NCI-H1930 (cell line): ENCODE measurements around the gene PCIF1.

Source experiments
- DNase-seq, 2 experiments: peaks; one replicate each; lab custom pipeline; 2025; lab: John Stamatoyannopoulos, UW

PCIF1 gene

GRCh38 chr20:45904583-45905504, 29.6 kb upstream of the PCIF1 start:
- DNase-seq, result no peak

GRCh38 chr20:45905505-45906079, 28.9 kb upstream of the PCIF1 start:
- no peak for DNase-seq

DNA sequence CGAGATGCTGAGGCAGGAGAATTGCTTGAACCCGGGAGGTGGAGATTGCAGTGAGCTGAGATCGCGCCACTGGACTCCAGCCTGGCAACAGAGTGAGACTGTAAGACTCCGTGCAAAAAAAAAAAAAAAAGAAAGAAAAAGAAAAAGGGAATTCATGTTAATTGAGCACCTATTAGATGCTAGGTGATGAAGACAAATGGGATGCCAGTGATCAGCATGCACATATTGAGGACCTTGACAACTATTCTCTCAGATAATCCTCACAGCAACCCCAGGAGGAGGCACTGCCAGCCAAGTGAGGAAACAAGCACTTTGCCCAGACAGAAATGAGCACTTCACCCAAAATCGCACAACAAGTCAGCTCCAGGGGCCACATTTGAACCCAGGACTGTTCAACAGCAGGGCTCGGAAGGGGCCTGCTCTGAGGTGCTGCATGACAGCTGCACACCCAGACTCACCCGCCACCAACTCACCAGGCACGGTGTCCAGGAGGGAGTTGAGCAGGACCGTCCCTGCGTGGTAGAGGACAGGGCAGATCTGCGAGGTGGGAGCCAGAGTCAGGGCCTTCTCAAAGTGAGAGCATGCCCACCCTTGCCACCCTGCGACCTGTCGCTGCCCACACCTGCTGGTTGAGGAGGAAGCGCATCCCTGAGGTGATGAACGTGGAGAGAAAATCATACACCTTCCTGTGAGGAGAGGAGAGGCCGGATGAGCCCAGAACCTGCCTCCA, 27.1 kb upstream of the PCIF1 start:
- DNase-seq, result no peak

DNA sequence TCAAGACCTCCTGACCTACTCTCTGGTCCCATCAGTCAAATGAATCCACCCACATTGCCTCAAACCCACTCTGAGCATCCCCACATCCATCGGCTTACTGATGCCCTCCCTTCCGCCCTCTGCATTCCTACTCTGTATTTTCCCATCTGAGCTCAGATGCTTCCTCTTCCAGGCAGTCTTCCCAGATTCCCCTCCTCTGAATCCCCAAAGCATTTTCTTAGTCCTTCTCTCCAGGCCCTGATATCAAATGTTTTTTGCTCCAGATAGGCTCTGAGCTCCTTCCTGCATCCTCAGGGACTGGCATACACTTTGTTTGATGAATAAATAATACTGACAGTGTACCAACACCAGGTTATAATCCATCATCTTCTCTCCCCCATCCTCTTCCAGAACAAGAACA, 26.4 kb upstream of the PCIF1 start:
- no peak for DNase-seq

- no peak for DNase-seq
Measured at GRCh38 chr20:45909336-45909808, 25.1 kb upstream of the PCIF1 start.

GRCh38 chr20:45909817-45910669, 24.4 kb upstream of the PCIF1 start:
- DNase-seq, result no peak

DNA sequence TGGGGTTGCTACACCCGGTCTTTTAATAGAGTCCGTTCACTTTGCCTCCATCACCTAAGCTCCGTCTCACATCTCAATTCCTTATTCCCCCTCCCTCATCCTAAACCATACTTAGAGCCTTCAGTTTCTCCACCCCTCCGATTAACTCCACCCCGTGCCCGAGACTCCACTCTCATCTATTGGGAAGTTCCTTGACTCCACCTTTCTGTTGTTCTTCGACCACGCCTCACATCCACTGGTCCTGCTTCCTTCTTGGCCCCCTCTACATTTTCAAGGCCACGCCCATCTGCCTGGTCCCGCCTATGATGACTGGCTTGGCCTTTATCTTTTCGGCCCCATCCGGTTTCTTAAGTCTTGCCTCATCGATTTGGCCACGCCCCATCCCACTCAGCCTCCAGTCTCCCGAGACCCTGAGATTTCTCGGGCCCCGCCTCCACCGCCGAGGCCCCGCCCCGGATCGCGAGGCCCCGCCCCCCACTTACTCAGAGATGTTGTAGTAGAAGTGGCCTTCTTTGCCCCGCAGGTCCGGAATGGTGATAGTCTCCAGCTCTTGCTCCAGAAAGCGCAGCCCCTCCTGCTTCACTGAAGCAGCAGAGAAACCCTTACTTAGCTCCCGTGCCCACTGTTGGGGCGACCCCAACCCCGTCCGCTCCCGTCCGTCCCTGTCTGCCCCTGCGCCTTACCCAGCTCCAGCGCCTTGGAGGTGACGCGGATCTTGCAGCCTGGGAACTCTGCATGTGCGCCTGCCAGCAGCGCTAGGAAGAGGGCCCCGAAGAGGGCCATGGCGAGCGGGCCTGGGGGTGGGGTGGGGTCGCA, 23.6 kb upstream of the PCIF1 start:
- DNase-seq, result peak; percentile 89 to 90

DNA sequence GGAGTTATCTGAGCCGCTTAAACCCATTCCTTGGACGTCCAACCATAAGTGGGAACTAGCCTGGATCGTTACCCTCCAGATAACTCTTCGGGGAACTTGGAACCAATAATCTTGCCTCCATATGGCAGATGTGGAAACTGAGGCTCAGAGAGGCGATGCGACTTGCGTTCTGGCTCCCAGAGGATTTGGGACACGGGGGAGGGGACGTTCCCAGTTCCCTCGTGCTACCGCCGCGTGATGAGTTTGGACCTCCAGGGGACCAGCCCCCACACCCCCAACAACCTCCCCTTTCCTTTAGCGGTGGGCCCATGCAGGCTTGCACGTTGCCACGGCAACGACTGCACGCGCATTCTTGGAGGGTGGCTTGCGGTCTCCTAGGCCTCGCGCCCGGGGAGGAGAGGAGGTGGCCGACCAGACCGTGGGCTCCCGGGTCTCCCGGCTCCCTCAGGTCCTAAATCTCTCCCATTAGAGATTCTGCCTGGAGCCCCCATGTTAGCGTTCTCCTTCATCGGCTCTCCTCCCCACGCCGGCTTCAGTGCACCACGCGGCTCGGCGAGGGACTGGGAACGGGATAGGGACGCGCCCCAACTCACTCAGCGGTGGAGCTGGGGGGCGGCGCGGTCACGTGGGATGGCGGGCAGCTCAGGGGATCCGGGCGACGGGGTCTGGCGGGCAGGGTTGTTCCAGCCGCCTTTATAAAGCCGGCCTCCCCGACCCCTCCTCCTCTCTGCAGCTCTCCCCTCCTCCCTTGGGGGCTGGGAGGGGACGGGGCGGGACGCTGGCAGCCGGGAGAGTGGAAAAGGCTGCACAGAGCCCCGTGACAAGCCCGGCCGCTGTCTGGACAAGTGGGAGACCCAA, 22.8 kb upstream of the PCIF1 start, which contains the start of gene PLTP:
TSS of gene PLTP (minus strand) at position 670 of the 858 bp plus-strand sequence. CDS start 703 bp downstream, outside the sequence.
- DNase-seq, result no peak

DNA sequence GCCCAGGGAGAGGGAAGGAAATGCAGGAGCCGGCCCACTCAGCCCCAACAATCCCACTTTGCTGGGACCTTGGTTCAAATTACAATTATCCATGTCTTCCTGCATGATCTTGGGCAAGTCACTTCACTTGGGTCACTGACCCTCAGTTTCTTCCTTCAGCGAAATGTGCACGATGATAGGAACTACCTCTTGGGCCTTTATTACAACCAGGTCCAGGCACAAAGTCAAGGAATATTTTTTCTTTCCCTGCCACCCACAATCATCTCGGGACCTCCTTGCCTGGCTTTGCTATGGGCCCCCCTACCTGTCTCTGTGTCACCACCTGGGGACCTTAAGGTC, 22.2 kb upstream of the PCIF1 start:
- DNase-seq, result no peak

- DNase-seq, result no peak
Measured at GRCh38 chr20:45913116-45913515, 21.4 kb upstream of the PCIF1 start.

DNA sequence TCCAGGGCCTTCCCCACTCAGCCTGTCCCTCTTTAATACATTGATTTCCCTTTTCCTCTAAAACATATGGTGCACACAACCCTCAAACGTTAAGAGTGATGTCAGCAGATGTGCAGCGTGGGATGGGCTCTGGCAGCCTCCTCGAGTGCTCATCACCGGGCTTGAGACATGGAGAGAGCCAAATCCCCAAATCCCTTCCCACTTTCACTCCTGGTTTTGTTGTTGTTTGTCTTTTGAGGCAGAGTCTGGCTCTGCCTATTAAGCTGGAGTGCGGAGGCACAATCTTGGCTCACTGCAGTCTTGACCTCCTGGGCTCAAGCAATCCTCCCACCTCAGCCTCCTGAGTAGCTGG, 16.7 kb upstream of the PCIF1 start:
- no peak for DNase-seq

- no peak for DNase-seq
Measured at GRCh38 chr20:45918182-45918737, 16.2 kb upstream of the PCIF1 start.

- DNase-seq, result no peak
Measured at GRCh38 chr20:45918779-45919537, 15.5 kb upstream of the PCIF1 start.

- no peak for DNase-seq
Measured at GRCh38 chr20:45919542-45920399, 14.7 kb upstream of the PCIF1 start.

DNA sequence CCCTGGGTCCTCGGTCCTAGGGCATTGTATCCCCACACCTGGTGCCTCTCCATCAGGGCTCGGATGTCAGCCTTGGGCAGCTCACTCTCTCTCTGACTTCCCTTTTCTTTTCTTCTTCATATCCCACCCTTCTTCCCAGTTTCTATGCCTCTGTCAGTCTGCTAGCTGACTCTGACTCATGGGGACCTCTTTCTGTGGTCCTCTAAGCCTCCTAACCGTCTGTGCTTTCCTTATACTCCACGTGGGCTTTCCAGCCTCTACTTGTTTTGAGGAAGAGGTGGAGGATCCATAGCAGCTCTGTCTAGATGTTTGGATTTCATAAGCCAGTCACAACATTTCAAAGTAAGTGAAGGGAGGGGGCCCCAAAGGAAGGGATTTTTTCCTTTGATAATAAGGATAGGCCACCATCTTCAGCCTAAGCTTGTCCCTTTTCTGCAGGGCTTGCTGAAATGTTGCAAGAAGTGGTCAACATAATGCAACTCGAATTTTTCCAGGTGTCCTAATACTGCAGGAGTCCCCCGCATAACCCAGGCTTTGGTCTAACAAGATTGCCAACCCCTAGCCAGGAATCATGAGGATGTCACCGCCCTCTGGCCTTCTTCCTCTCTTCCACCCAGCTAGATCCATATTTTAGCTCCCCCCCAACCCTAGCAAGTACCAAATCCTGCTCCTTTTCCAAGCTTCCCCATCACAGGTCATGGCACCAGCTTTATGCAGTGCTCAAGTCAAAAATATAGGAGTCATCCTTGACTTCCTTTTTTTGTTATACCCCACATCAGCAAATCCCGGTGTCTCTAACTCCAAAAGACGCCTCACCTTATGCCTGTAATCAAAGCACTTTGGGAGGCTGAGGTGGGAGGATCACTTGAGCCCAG, 13.8 kb upstream of the PCIF1 start:
- DNase-seq, result no peak

GRCh38 chr20:45921337-45922189, 12.9 kb upstream of the PCIF1 start:
- DNase-seq, result no peak
